ENCODE data around the gene LTC4S. TPM values are rescaled to one million over a fixed set of nuclear protein-coding genes. Genes with fewer than 3 reads are reported as not detected.
A peak's percentile ranks its signal among the peaks of the same experiment; 100 is the strongest.

LTC4S gene
- total RNA-seq, 2 donors from 2014 or later: 1.3 to 1.4 TPM

DNA sequence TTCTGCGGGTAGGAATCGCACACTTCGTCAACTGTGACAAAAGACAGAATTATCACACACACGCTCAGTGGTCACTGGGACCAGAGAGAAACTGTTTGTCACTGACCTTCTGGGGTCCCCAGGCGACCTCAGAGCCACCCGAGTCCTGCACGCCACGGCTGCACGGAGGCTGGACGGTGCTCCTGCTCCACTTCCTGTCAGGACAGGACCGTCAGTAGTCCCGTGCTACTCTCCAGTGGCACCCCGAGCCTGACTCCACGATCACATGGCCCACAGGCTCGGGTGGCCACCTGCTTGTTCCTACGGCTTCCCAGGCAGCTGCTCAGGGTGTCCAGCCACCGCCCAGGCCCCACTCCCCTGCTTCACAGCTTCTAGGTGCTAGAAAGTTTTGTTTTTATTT is 47.0 kb downstream of the LTC4S start:
- H3K27ac Mint-ChIP-seq: peak overlapping the region; percentile 54
- peaks cover 14% of the 10 kb centered on the region for H3K4me1 Mint-ChIP-seq

GRCh38 chr5:179841621-179842020 is 47.8 kb downstream of the LTC4S start:
- Mint-ChIP-seq H3K4me1 (peaks cover 6% of the 10 kb centered on the region), H3K9me3 (peaks cover 4% of the 10 kb centered on the region), H3K4me3 (no peak overlapping the region), H3K36me3 (ENCODE audit: low read depth) (peaks cover 58% of the 10 kb centered on the region), H3K27ac (no peak overlapping the region), H3K27me3 (no peaks in the 10 kb centered on the region)
- no peak for ATAC-seq (replicated peaks)

More for the DNA sequence above, 47.0 kb downstream of the LTC4S start:
- Mint-ChIP-seq H3K36me3 (ENCODE audit: low read depth) (peaks cover 67% of the 10 kb centered on the region), H3K9me3 (peaks cover 4% of the 10 kb centered on the region), H3K27me3 (no peaks in the 10 kb centered on the region), H3K4me3 (no peak overlapping the region)
- ATAC-seq (replicated peaks): no peak

Other genes with a start within 250 kb of the LTC4S start
- 10 to 100 TPM; 39.1 to 41.5 TPM for gene RUFY1, start 243.4 kb upstream of the LTC4S start, total RNA-seq
- 100 to 1,000 TPM; 761 to 957 TPM for gene HNRNPH1, start 170.3 kb upstream of the LTC4S start, total RNA-seq
- not detected for gene CBY3, start 113.0 kb upstream of the LTC4S start, total RNA-seq
- 100 to 1,000 TPM; 605 to 614 TPM for gene CANX, start 95.0 kb upstream of the LTC4S start, total RNA-seq
- gene MAML1, start 61.2 kb upstream of the LTC4S start, total RNA-seq: 10 to 100 TPM; 26.7 to 42.4 TPM
- gene MGAT4B, start 12.9 kb downstream of the LTC4S start, total RNA-seq: 10 to 100 TPM; 56.1 to 68.5 TPM
- gene SQSTM1, start 26.9 kb downstream of the LTC4S start, total RNA-seq: 100 to 1,000 TPM; 130 to 188 TPM
- 10 to 100 TPM; 17.4 to 35.2 TPM for gene MRNIP, start 64.8 kb downstream of the LTC4S start, total RNA-seq
- gene TBC1D9B, start 113.9 kb downstream of the LTC4S start, total RNA-seq: 100 to 1,000 TPM in 1 of 2 donors, 10 to 100 TPM in 1; 96.5 to 116 TPM

Measured in activated T-helper 17 cell treated with anti-CD3 and anti-CD28 coated beads, Interleukin-2, amount 50 U/mL, for 72 hours (primary cell).